HepG2 (cell line): Measurements from ENCODE around the gene ARL15. TPM values are rescaled to one million over a fixed set of nuclear protein-coding genes. Genes with fewer than 3 reads are reported as not detected.

Source experiments
- ATAC-seq: fragments of 200-7000 bp; cut with Tn5 transposase; 3 replicates; pipeline ENCODE4 v1.9.1; 2020; ENCODE audit warnings: mild to moderate bottlenecking, moderate library complexity
- BruUV-seq: library from RNA; stranded (reverse); fragments of 400-500 nt; replicated peaks from 2 replicates; lab custom pipeline; 2021; lab: Mats Ljungman, UMichigan
- CTCF ChIA-PET: fragments of 300-600 bp; formaldehyde crosslinking; extraction: SDS; loops from one replicate; lab custom pipeline; 2021; ENCODE audit warnings: low total read pairs, inconsistent platforms, low intra/inter-chr PET ratio; lab: Yijun Ruan, JAX
- POLR2A ChIA-PET: fragments of 350-600 bp; sonication (Branson Sonifier 250); formaldehyde crosslinking; loops from one replicate; lab custom pipeline; 2020; ENCODE audit warnings: antibody characterized with exemption, inconsistent platforms; lab: Yijun Ruan, JAX
- DNase-seq: peaks from one replicate; pipeline ENCODE4 v3.0.0-alpha.2; 2015; ENCODE audit warnings: low spot score
- FAIRE-seq: peaks from 3 replicates; lab custom pipeline; 2011; peaks lifted over from hg19 to GRCh38; lab: Jason Lieb, UNC
- H2AFZ ChIP-seq: one replicate; pipeline ENCODE4 v1.6.1; 2011; ENCODE audit warnings: low read length, inconsistent platforms
- H3K27ac ChIP-seq: fragments of 300-600 bp; 3 replicates; pipeline ENCODE4 v1.8.0; 2011; ENCODE audit warnings: mixed run types, mild to moderate bottlenecking, mixed read lengths, low read length, inconsistent platforms; ENCODE audit not compliant: insufficient read depth; ENCODE audit errors: extremely low read length
- H3K27me3 ChIP-seq, 2 experiments: fragments of 200-600 bp in 1 of 2; 2 replicates in 1 of 2; 3 replicates in 1 of 2; pipeline versions ENCODE4 v1.6.0 to v1.8.0; 2011; ENCODE audit warnings: low read length in 2 of 2, mild to moderate bottlenecking in 2 of 2, moderate library complexity in 2 of 2, inconsistent platforms in 1 of 2; ENCODE audit not compliant: insufficient read depth in 2 of 2, control insufficient read depth in 1 of 2
- H3K36me3 ChIP-seq, 2 experiments: fragments of 200-600 bp in 1 of 2; replicated peaks in 1 of 2; 2 replicates in 1 of 2; 3 replicates in 1 of 2; pipeline versions ENCODE4 v1.5.1 to v1.8.0; 2011; ENCODE audit warnings: low read length in 2 of 2, inconsistent platforms in 1 of 2; ENCODE audit not compliant: insufficient read depth in 2 of 2, control insufficient read depth in 1 of 2
- H3K4me1 ChIP-seq: 2 replicates; pipeline ENCODE4 v1.5.1; 2012; ENCODE audit warnings: low read length, inconsistent platforms; ENCODE audit not compliant: insufficient read depth
- H3K4me2 ChIP-seq: 2 replicates; pipeline ENCODE4 v1.6.0; 2011; ENCODE audit warnings: low read depth, low read length, inconsistent platforms
- H3K4me3 ChIP-seq, 3 experiments: fragments of 200-600 bp in 1 of 3; sonication (generic), shearing (Covaris generic) in 1 of 3; replicated peaks in 1 of 3; 2 replicates each; pipeline ENCODE4 v1.5.1; 2011 to 2016; ENCODE audit warnings: low read length in 3 of 3, inconsistent platforms in 2 of 3, low read depth in 2 of 3, mild to moderate bottlenecking in 2 of 3, control low read depth in 1 of 3, mixed read lengths in 1 of 3; ENCODE audit not compliant: insufficient read depth in 1 of 3
- H3K79me2 ChIP-seq: one replicate; pipeline ENCODE4 v1.6.1; 2011; ENCODE audit warnings: low read length, inconsistent platforms; ENCODE audit not compliant: insufficient read depth
- H3K9ac ChIP-seq: 2 replicates; pipeline ENCODE4 v1.6.0; 2011; ENCODE audit warnings: mild to moderate bottlenecking, low read depth, low read length, inconsistent platforms; ENCODE audit not compliant: insufficient read depth
- H3K9me3 ChIP-seq: 2 replicates; pipeline ENCODE4 v1.5.1; 2012; ENCODE audit warnings: mild to moderate bottlenecking, low read length
- H4K20me1 ChIP-seq: 2 replicates; pipeline ENCODE4 v1.6.0; 2011; ENCODE audit warnings: inconsistent platforms, mild to moderate bottlenecking, low read length, moderate library complexity; ENCODE audit not compliant: insufficient read depth
- ATF7-NPFF ChIP-seq: sonication (generic); formaldehyde crosslinking; IDR thresholded peaks from 2 replicates; pipeline ENCODE4 v1.8.1; 2023; ENCODE audit warnings: mild to moderate bottlenecking, low read depth, missing genetic modification reagents, moderate library complexity
- HNRNPLL ChIP-seq: fragments of 200-400 bp; formaldehyde crosslinking; IDR thresholded peaks from 2 replicates; pipeline ENCODE4 v1.6.1; 2017; ENCODE audit warnings: mild to moderate bottlenecking, low read depth, low read length; ENCODE audit not compliant: poor library complexity, severe bottlenecking
- ISX ChIP-seq: sonication (generic); formaldehyde crosslinking; conservative IDR thresholded peaks from 2 replicates; pipeline ENCODE4 v1.5.0; 2020; ENCODE audit warnings: missing genetic modification reagents
- NBN ChIP-seq: fragments of 450-650 bp; conservative IDR thresholded peaks from 2 replicates; pipeline ENCODE4 v1.6.1; 2017
- NFE2L2 ChIP-seq: fragments of 150-350 bp; IDR thresholded peaks from 2 replicates; pipeline ENCODE4 v1.6.1; 2014; ENCODE audit warnings: low read length
- SMC3 ChIP-seq: IDR thresholded peaks from 2 replicates; pipeline ENCODE4 v1.6.1; 2011; ENCODE audit warnings: low read length, improper control_type of control experiment
- TP53 ChIP-seq: sonication (generic); formaldehyde crosslinking; conservative IDR thresholded peaks from 2 replicates; pipeline ENCODE4 v1.4.0; 2020; ENCODE audit warnings: missing genetic modification reagents
- ZNF780A ChIP-seq: sonication (generic); formaldehyde crosslinking; IDR thresholded peaks from 2 replicates; pipeline ENCODE4 v1.8.0; 2022; ENCODE audit warnings: mild to moderate bottlenecking, missing genetic modification reagents, moderate library complexity
- WGBS: methylation state at CpG from one replicate; pipeline ENCODE4 v1.1.6; 2017; ENCODE audit warnings: low lambda C conversion rate; 5-methylcytosine and 5-hydroxymethylcytosine counted together
- in situ Hi-C: cut with HindIII; loops from 2 replicates; pipeline ENCODE4 v1.10.0; 2017; ENCODE audit warnings: low pct_unique_long_range_greater_than_20kb; ENCODE audit not compliant: extremely low pct_ligation_motif_present
- intact Hi-C: fragments of 100-400 bp; cut with micrococcal nuclease; formaldehyde crosslinking; loops from one replicate; pipeline ENCODE4 v1.10.0; 2022; ENCODE audit not compliant: unreplicated experiment
- polyA plus RNA-seq, 8 experiments: library from polyadenylated mRNA; depleted of rRNA in 3 of 8; stranded (reverse) in 7 of 8; unstranded in 1 of 8; fragments of >200 nt; fragmentation: Illumina TruSeq in 4 of 8; extraction: Trizol in 4 of 8; gene quantifications; 2 replicates each; pipeline versions ENCODE4 v1.2.1 to v1.2.3, GENCODE V29; 2011 to 2016; ENCODE audit warnings: low read depth in 4 of 8, missing spikeins in 1 of 8, mixed read lengths in 1 of 8; ENCODE audit not compliant: insufficient read depth in 1 of 8
- total RNA-seq, 5 experiments: library from RNA; depleted of rRNA; stranded (reverse); fragments of >200 nt; fragmentation: Illumina TruSeq; extraction: Trizol; gene quantifications; 2 replicates each; pipeline ENCODE4 v1.2.3, GENCODE V29; 2016; ENCODE audit warnings: low read depth in 1 of 5
- TF ChIP-seq, protein P1 (sequence below): sonication (generic); formaldehyde crosslinking; IDR thresholded peaks from 2 replicates; pipeline ENCODE4 v1.9.0; 2021; ENCODE audit warnings: missing genetic modification reagents, mild to moderate bottlenecking, borderline replicate concordance
- TF ChIP-seq, protein P2 (sequence below): sonication (generic); formaldehyde crosslinking; conservative IDR thresholded peaks from 2 replicates; pipeline ENCODE4 v1.8.1; 2023; ENCODE audit warnings: missing genetic modification reagents
- TF ChIP-seq, protein P3 (sequence below): sonication (generic); formaldehyde crosslinking; IDR thresholded peaks from 2 replicates; pipeline ENCODE4 v1.4.0; 2020; ENCODE audit warnings: missing genetic modification reagents, borderline replicate concordance

Gene ARL15
- total and polyA plus RNA-seq, 2 of the 13 experiments (the other 11 are each of a cell fraction or from before 2014, with no cell fraction given), result 2.5 to 7.7 TPM

DNA sequence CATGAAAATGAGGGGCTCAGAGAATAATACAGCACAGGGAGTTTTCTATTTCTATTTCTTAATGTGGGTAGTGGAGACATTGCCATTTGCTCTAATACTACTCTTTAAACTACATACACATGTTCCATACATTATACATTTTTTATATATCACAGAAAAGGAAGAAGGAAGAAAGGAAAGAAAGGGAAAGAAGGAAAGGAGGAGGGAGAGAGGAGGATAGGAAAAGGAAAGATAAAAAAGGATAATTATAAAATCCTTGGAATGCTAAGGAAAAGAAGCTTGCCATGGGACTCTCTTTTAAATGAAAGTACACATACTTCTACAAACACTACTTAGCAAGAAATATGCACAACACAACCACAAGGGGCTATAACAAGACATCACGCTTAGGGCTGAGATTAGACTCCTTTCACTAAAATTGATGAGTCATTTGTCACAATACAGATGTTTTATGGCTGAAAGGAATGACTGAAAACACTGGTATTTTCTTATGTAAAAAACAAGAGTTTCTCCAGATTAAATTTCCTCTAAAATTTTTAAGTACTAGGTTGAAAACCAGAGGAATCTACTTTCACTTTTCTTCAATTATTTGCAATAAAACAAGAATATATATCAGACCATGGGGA, 219.8 kb downstream of the ARL15 start:
- FAIRE-seq, result no peak
- ChIA-PET CTCF (no interaction called here), POLR2A (no interaction called here)
- H4K20me1 ChIP-seq, result no peaks in the 10 kb centered on the region
- no peak overlapping the region for H3K4me3 ChIP-seq
- no peak overlapping the region for H2AFZ ChIP-seq
- intact Hi-C loops (no loop called here), in situ Hi-C loops (no loop called here)
- H3K27me3 ChIP-seq, result no peaks in the 10 kb centered on the region
- H3K9ac ChIP-seq, result no peak overlapping the region
- 93% methylated on average over 1 of the region's 1 CpG for WGBS
- H3K9me3 ChIP-seq, result no peaks in the 10 kb centered on the region
- H3K4me1 ChIP-seq, result no peaks in the 10 kb centered on the region
- ATAC-seq, result no peak
- no TSS peak for BruUV-seq
- no peaks in the 10 kb centered on the region for H3K36me3 ChIP-seq
- DNase-seq, result peak; percentile 2
- H3K4me2 ChIP-seq, result no peak overlapping the region
- TF ChIP-seq, protein P1, sequence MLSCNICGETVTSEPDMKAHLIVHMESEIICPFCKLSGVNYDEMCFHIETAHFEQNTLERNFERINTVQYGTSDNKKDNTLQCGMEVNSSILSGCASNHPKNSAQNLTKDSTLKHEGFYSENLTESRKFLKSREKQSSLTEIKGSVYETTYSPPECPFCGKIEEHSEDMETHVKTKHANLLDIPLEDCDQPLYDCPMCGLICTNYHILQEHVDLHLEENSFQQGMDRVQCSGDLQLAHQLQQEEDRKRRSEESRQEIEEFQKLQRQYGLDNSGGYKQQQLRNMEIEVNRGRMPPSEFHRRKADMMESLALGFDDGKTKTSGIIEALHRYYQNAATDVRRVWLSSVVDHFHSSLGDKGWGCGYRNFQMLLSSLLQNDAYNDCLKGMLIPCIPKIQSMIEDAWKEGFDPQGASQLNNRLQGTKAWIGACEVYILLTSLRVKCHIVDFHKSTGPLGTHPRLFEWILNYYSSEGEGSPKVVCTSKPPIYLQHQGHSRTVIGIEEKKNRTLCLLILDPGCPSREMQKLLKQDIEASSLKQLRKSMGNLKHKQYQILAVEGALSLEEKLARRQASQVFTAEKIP, result no peak
- no peak for TF ChIP-seq TP53 (CRISPR knock-in tag)
- TF ChIP-seq SMC3, result no peak
- peak; percentile 78 for TF ChIP-seq NFE2L2
- TF ChIP-seq, protein P2, sequence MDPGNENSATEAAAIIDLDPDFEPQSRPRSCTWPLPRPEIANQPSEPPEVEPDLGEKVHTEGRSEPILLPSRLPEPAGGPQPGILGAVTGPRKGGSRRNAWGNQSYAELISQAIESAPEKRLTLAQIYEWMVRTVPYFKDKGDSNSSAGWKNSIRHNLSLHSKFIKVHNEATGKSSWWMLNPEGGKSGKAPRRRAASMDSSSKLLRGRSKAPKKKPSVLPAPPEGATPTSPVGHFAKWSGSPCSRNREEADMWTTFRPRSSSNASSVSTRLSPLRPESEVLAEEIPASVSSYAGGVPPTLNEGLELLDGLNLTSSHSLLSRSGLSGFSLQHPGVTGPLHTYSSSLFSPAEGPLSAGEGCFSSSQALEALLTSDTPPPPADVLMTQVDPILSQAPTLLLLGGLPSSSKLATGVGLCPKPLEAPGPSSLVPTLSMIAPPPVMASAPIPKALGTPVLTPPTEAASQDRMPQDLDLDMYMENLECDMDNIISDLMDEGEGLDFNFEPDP, result no peak
- H3K27ac ChIP-seq, result no peak overlapping the region
- H3K79me2 ChIP-seq, result no peaks in the 10 kb centered on the region

DNA sequence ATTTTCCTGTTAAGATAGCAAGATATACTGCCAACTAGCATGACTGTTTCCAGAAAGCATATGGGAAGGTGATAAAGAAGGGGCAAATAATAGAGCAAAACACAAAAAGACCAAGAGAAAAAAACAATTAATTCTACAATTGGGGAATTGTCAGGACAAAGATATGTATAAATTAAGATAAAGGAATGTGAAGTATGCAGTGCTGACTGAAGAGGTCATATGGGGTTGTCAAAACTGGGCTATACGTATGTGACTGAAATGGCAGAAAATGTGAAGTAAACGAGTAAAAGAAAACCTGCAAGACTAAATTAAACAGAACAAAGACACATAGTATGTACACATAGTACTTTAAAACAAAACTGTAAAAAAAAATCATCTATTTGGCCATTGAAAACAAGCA, 222.3 kb downstream of the ARL15 start:
- no peak overlapping the region for H2AFZ ChIP-seq
- FAIRE-seq (no peak), DNase-seq (no peak), ATAC-seq (no peak)
- intact Hi-C loops (no loop called here), in situ Hi-C loops (no loop called here)
- ChIA-PET CTCF (no interaction called here), POLR2A (no interaction called here)
- no peaks in the 10 kb centered on the region for H4K20me1 ChIP-seq
- H3K4me2 ChIP-seq, result no peak overlapping the region
- H3K27me3 ChIP-seq, result no peaks in the 10 kb centered on the region
- H3K4me1 ChIP-seq, result no peaks in the 10 kb centered on the region
- no peak overlapping the region for H3K9ac ChIP-seq
- no peak overlapping the region for H3K4me3 ChIP-seq
- no peak overlapping the region for H3K27ac ChIP-seq
- no TSS peak for BruUV-seq
- 57% methylated on average over 2 of the region's 2 CpGs for WGBS
- H3K79me2 ChIP-seq, result no peaks in the 10 kb centered on the region
- no peaks in the 10 kb centered on the region for H3K9me3 ChIP-seq
- no peaks in the 10 kb centered on the region for H3K36me3 ChIP-seq
- TF ChIP-seq ISX (CRISPR knock-in tag), result no peak
- no peak for TF ChIP-seq NBN
- TF ChIP-seq, protein P3, sequence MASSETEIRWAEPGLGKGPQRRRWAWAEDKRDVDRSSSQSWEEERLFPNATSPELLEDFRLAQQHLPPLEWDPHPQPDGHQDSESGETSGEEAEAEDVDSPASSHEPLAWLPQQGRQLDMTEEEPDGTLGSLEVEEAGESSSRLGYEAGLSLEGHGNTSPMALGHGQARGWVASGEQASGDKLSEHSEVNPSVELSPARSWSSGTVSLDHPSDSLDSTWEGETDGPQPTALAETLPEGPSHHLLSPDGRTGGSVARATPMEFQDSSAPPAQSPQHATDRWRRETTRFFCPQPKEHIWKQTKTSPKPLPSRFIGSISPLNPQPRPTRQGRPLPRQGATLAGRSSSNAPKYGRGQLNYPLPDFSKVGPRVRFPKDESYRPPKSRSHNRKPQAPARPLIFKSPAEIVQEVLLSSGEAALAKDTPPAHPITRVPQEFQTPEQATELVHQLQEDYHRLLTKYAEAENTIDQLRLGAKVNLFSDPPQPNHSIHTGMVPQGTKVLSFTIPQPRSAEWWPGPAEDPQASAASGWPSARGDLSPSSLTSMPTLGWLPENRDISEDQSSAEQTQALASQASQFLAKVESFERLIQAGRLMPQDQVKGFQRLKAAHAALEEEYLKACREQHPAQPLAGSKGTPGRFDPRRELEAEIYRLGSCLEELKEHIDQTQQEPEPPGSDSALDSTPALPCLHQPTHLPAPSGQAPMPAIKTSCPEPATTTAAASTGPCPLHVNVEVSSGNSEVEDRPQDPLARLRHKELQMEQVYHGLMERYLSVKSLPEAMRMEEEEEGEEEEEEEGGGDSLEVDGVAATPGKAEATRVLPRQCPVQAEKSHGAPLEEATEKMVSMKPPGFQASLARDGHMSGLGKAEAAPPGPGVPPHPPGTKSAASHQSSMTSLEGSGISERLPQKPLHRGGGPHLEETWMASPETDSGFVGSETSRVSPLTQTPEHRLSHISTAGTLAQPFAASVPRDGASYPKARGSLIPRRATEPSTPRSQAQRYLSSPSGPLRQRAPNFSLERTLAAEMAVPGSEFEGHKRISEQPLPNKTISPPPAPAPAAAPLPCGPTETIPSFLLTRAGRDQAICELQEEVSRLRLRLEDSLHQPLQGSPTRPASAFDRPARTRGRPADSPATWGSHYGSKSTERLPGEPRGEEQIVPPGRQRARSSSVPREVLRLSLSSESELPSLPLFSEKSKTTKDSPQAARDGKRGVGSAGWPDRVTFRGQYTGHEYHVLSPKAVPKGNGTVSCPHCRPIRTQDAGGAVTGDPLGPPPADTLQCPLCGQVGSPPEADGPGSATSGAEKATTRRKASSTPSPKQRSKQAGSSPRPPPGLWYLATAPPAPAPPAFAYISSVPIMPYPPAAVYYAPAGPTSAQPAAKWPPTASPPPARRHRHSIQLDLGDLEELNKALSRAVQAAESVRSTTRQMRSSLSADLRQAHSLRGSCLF, result no peak
- TF ChIP-seq HNRNPLL, result no peak
- TF ChIP-seq ATF7-NPFF, result no peak
- no peak for TF ChIP-seq ZNF780A
